HG03159 (cell line): ENCODE results near the gene ARHGAP45.

Experiments
- ATAC-seq: cut with Tn5 transposase; IDR thresholded peaks from one replicate; pipeline ENCODE4 v1.9.1; 2021; ENCODE audit warnings: mild to moderate bottlenecking, moderate library complexity; ENCODE audit not compliant: unreplicated experiment

Gene ARHGAP45

GRCh38 chr19:1069009-1069779 is 2.2 kb downstream of the ARHGAP45 start:
- ATAC-seq = no peak

- no peak for ATAC-seq
These were observed 3.6 kb downstream of the ARHGAP45 start for GRCh38 chr19:1070576-1070930.

GRCh38 chr19:1070931-1071791 is 4.2 kb downstream of the ARHGAP45 start:
- no peak for ATAC-seq

GRCh38 chr19:1072371-1073015 is 5.5 kb downstream of the ARHGAP45 start:
- no peak for ATAC-seq

GRCh38 chr19:1073063-1073955 is 6.3 kb downstream of the ARHGAP45 start:
- ATAC-seq = no peak

GRCh38 chr19:1073956-1074517 is 7.1 kb downstream of the ARHGAP45 start:
- ATAC-seq = no peak

- no peak for ATAC-seq
These were observed 7.7 kb downstream of the ARHGAP45 start for GRCh38 chr19:1074544-1075283.

GRCh38 chr19:1076046-1076386 is 9.0 kb downstream of the ARHGAP45 start:
- ATAC-seq = no peak

DNA sequence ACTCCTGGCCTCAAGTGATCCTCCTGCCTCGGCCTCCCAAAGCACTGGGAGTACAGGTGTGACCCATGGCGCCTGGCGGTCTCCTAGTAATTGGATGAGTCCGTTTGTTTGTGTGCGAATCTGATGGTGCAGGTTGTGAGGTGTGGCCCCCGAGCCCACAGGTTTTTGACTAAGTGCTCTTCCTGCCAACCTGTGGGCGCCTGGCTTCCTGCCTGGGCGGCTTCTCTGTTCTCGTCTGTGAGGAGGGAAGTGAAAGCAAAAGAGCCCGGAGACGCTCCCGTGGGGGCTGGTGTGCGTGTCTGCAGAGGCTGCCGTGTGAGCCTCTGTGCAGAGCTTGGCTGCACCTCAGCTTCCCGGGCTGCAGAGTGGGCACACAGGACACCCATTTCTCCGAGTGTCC is 10.0 kb downstream of the ARHGAP45 start:
- ATAC-seq = peak; percentile 63

GRCh38 chr19:1079566-1080111 is 12.7 kb downstream of the ARHGAP45 start:
- ATAC-seq = no peak

GRCh38 chr19:1080360-1081161 is 13.6 kb downstream of the ARHGAP45 start:
- no peak for ATAC-seq

- no peak for ATAC-seq
These were observed 14.6 kb downstream of the ARHGAP45 start for GRCh38 chr19:1081301-1082164.

DNA sequence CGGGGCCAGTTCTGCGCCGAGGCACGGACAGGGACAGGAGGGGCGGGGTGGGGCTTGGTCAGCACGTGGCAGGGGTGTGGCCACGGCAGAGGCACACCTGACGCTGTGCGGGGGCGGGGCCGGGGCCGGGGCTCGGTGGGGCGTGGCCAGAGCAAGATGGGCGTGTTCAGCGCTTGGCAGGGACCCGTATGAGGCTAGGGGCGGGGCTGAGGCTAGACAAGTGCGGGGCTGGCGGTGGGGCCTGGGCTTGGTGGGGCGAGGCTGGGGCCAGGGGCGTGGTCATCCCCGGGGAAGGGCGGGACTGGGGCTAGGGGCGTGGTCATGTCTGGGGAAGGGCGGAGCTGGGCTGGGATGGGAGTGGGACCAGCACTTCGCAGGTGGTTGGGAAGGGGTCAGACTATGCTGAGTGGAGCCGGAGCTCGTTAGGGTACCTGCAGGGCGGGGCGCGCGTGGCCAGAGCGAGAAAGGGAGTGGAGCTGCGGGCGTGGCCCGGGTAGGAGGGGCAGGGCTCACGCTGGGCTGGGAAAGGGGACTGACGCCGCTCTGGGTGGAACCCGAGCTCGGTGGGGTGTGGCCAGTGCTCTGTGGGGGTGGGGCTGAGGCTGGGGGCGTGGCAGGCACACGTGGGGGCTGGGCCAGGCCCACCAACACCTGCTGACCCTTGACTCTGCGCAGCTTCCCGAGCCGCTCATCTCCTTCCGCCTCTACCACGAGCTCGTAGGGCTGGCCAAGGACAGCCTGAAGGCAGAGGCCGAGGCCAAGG is 15.4 kb downstream of the ARHGAP45 start:
- no peak for ATAC-seq

DNA sequence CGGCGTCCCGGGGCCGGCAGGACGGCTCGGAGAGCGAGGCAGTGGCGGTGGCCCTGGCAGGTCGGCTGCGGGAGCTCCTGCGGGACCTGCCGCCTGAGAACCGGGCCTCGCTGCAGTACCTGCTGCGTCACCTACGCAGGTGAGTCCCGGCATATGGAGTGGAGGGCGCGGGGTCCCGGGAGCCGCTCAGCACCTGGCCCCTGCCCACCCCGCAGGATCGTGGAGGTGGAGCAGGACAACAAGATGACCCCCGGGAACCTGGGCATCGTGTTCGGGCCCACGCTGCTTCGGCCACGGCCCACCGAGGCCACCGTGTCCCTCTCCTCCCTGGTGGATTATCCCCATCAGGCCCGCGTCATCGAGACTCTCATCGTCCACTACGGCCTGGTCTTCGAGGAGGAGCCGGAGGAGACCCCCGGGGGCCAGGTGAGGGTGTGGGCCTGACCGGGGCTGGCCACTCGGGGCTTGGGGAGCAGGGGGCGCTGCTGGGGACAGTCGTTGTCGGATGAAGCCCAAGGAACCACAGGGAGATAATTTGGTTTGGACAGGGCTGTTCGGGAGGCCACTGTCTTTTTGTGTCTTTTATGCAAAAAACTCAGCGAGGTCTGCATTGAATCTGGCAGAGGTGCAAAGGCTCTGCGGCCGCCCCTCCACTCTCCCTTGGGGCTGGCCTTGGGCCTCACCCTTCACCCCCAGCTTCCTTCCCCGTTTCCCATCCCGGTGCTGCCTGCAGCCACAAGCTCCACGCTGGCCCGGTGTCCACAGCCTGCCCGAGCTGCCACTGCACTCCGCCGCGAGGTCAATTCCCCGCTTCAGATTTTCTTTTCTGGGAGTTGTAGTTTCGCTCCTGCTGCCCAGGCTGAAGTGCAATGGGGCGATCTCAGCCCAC is 16.2 kb downstream of the ARHGAP45 start:
- ATAC-seq = no peak

- no peak for ATAC-seq
These were observed 17.3 kb downstream of the ARHGAP45 start for GRCh38 chr19:1084024-1084868.
